Lower lobe of right lung (tissue), 2 donors: ENCODE measurements around the gene MEIOB. TPM values are rescaled to one million over a fixed set of nuclear protein-coding genes. Genes with fewer than 3 reads are reported as not detected.

Experiments
- ATAC-seq, 2 donors: fragments of 200-7000 bp; cut with Tn5 transposase; one replicate each; pipeline ENCODE4 v1.9.1; 2020 to 2022; ENCODE audit warnings: mild to moderate bottlenecking in 2 of 2, moderate library complexity in 2 of 2
- DNase-seq: peaks from one replicate; pipeline ENCODE4 v3.0.0-alpha.2; 2020
- H3K27ac ChIP-seq: fragments of 200-600 bp; one replicate; pipeline ENCODE4 v1.8.0; 2022
- H3K27me3 ChIP-seq: fragments of 200-600 bp; one replicate; pipeline ENCODE4 v1.8.0; 2022; ENCODE audit warnings: low read depth
- H3K36me3 ChIP-seq: fragments of 200-600 bp; one replicate; pipeline ENCODE4 v1.8.0; 2022; ENCODE audit warnings: mild to moderate bottlenecking
- H3K4me1 ChIP-seq: fragments of 200-600 bp; one replicate; pipeline ENCODE4 v1.8.0; 2022
- H3K4me3 ChIP-seq: fragments of 200-600 bp; one replicate; pipeline ENCODE4 v1.8.0; 2022; ENCODE audit warnings: mild to moderate bottlenecking
- H3K9me3 ChIP-seq: fragments of 200-600 bp; one replicate; pipeline ENCODE4 v1.8.0; 2022
- intact Hi-C: fragments of 100-400 bp; cut with DNase I; formaldehyde crosslinking; loops from one replicate; pipeline ENCODE4 v1.11.0; 2022
- total RNA-seq: library from RNA; stranded (reverse); fragmentation: NEBNext Ultra II Directional; extraction: Animal tissue kit (Norgen Biotek cat#: 25700); gene quantifications from one replicate; pipeline ENCODE4 v1.2.1, GENCODE V29; 2021
- TF ChIP-seq, protein P1 (sequence below): fragments of 200-600 bp; IDR thresholded peaks from one replicate; pipeline ENCODE4 v1.8.0; 2022; ENCODE audit warnings: antibody characterized with exemption, mild to moderate bottlenecking
- donor health status: DM: no; HTN: yes; CAD: no; lungs with severe emphysema.

Gene MEIOB
- total RNA-seq, 1 donor from 2014 or later = not detected

- Histone ChIP-seq H3K27ac (no peak overlapping the region), H3K4me3 (no peak overlapping the region), H3K9me3 (no peaks in the 10 kb centered on the region), H3K27me3 (no peaks in the 10 kb centered on the region), H3K4me1 (peaks cover 27% of the 10 kb centered on the region), H3K36me3 (peaks cover 46% of the 10 kb centered on the region)
- ATAC-seq (no peak), DNase-seq (no peak)
- TF ChIP-seq, protein P1, sequence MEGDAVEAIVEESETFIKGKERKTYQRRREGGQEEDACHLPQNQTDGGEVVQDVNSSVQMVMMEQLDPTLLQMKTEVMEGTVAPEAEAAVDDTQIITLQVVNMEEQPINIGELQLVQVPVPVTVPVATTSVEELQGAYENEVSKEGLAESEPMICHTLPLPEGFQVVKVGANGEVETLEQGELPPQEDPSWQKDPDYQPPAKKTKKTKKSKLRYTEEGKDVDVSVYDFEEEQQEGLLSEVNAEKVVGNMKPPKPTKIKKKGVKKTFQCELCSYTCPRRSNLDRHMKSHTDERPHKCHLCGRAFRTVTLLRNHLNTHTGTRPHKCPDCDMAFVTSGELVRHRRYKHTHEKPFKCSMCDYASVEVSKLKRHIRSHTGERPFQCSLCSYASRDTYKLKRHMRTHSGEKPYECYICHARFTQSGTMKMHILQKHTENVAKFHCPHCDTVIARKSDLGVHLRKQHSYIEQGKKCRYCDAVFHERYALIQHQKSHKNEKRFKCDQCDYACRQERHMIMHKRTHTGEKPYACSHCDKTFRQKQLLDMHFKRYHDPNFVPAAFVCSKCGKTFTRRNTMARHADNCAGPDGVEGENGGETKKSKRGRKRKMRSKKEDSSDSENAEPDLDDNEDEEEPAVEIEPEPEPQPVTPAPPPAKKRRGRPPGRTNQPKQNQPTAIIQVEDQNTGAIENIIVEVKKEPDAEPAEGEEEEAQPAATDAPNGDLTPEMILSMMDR = no peak
- intact Hi-C loops = no loop called here
Observed at GRCh38 chr16:1822801-1823200, 49.2 kb downstream of the MEIOB start.

GRCh38 chr16:1821861-1822611 is 49.9 kb downstream of the MEIOB start:
- H3K27ac ChIP-seq = no peak overlapping the region
- peaks cover 24% of the 10 kb centered on the region for H3K4me1 ChIP-seq
- no peaks in the 10 kb centered on the region for H3K9me3 ChIP-seq
- TF ChIP-seq, protein P1 = no peak
- H3K4me3 ChIP-seq = no peak overlapping the region
- H3K36me3 ChIP-seq = peaks cover 53% of the 10 kb centered on the region
- H3K27me3 ChIP-seq = no peaks in the 10 kb centered on the region
- intact Hi-C loops = no loop called here
- ATAC-seq (no peak), DNase-seq (no peak)

DNA sequence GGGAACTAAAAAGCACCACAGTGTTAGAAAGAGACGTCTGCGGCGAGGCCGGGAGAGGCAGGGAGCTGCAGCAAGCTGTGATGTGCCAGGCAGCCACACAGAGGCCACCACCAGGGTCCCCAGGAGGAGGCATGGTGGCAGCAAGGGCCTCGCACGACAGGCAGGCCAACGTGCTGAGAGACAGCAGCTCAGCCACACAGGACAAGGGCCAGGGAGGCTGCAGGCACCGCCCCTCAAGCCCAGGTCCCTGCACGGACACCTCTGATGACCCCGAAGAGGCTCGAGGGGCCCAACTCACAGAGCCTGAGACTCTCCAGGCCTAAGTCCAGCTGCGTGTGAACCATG is 51.0 kb downstream of the MEIOB start:
- no peaks in the 10 kb centered on the region for H3K9me3 ChIP-seq
- no peak overlapping the region for H3K27ac ChIP-seq
- TF ChIP-seq, protein P1 = no peak
- peaks cover 64% of the 10 kb centered on the region for H3K36me3 ChIP-seq
- no peak for ATAC-seq
- intact Hi-C loops = no loop called here
- H3K4me3 ChIP-seq = no peak overlapping the region
- H3K4me1 ChIP-seq = peaks cover 23% of the 10 kb centered on the region
- no peak for DNase-seq
- H3K27me3 ChIP-seq = no peaks in the 10 kb centered on the region

GRCh38 chr16:1820096-1820945 is 51.6 kb downstream of the MEIOB start:
- intact Hi-C loops = no loop called here
- DNase-seq (no peak), ATAC-seq (no peak)
- H3K27ac ChIP-seq = no peak overlapping the region
- H3K36me3 ChIP-seq = peaks cover 69% of the 10 kb centered on the region
- peaks cover 17% of the 10 kb centered on the region for H3K4me1 ChIP-seq
- no peaks in the 10 kb centered on the region for H3K27me3 ChIP-seq
- TF ChIP-seq, protein P1 = no peak
- H3K4me3 ChIP-seq = no peak overlapping the region
- H3K9me3 ChIP-seq = no peaks in the 10 kb centered on the region

GRCh38 chr16:1819611-1820010 is 52.4 kb downstream of the MEIOB start:
- ATAC-seq (no peak), DNase-seq (no peak)
- H3K4me3 ChIP-seq = no peak overlapping the region
- H3K27me3 ChIP-seq = no peaks in the 10 kb centered on the region
- intact Hi-C loops = no loop called here
- H3K9me3 ChIP-seq = no peaks in the 10 kb centered on the region
- H3K4me1 ChIP-seq = peaks cover 10% of the 10 kb centered on the region
- no peak overlapping the region for H3K27ac ChIP-seq
- TF ChIP-seq, protein P1 = no peak
- peaks cover 72% of the 10 kb centered on the region for H3K36me3 ChIP-seq
